HG02870 (cell line): ENCODE measurements around the gene TRAF3IP1.

Experiments used
- ATAC-seq: cut with Tn5 transposase; IDR thresholded peaks from one replicate; pipeline ENCODE4 v1.9.1; 2021; ENCODE audit warnings: mild to moderate bottlenecking, moderate library complexity; ENCODE audit not compliant: unreplicated experiment

TRAF3IP1 gene

GRCh38 chr2:238378230-238379095, 58.1 kb downstream of the TRAF3IP1 start:
- no peak for ATAC-seq

- ATAC-seq: no peak
These were observed 58.9 kb downstream of the TRAF3IP1 start for GRCh38 chr2:238379096-238379810.

GRCh38 chr2:238380336-238380735, 60.0 kb downstream of the TRAF3IP1 start:
- no peak for ATAC-seq

GRCh38 chr2:238380785-238381184, 60.5 kb downstream of the TRAF3IP1 start:
- no peak for ATAC-seq

GRCh38 chr2:238381341-238382115, 61.2 kb downstream of the TRAF3IP1 start:
- ATAC-seq: no peak

GRCh38 chr2:238382381-238382781, 62.1 kb downstream of the TRAF3IP1 start:
- no peak for ATAC-seq

- no peak for ATAC-seq
These were observed 62.8 kb downstream of the TRAF3IP1 start for GRCh38 chr2:238383135-238383534.

GRCh38 chr2:238383743-238384380, 63.5 kb downstream of the TRAF3IP1 start:
- no peak for ATAC-seq

GRCh38 chr2:238387332-238387731, 67.0 kb downstream of the TRAF3IP1 start:
- ATAC-seq: no peak

GRCh38 chr2:238388794-238389193, 68.5 kb downstream of the TRAF3IP1 start:
- no peak for ATAC-seq

- no peak for ATAC-seq
These were observed 69.8 kb downstream of the TRAF3IP1 start for GRCh38 chr2:238389988-238390589.

GRCh38 chr2:238391042-238391689, 70.8 kb downstream of the TRAF3IP1 start:
- no peak for ATAC-seq

- no peak for ATAC-seq
These were observed 76.3 kb downstream of the TRAF3IP1 start for GRCh38 chr2:238396663-238397062.

GRCh38 chr2:238397356-238397755, 77.0 kb downstream of the TRAF3IP1 start:
- ATAC-seq: no peak

GRCh38 chr2:238398577-238398976, 78.3 kb downstream of the TRAF3IP1 start:
- ATAC-seq: no peak

- no peak for ATAC-seq
These were observed 78.8 kb downstream of the TRAF3IP1 start for GRCh38 chr2:238399094-238399493.

GRCh38 chr2:238401551-238401950, 81.2 kb downstream of the TRAF3IP1 start:
- ATAC-seq: no peak

- ATAC-seq: no peak
These were observed 83.5 kb downstream of the TRAF3IP1 start for GRCh38 chr2:238403632-238404405.
